Keratinocyte (primary cell): ENCODE data around the gene USP14.

Source experiments
- EZH2 ChIP-seq: IDR thresholded peaks from one replicate; pipeline ENCODE4 v1.6.1; 2012; ENCODE audit warnings: inconsistent platforms, mild to moderate bottlenecking, low read length, moderate library complexity
- TF ChIP-seq, protein P1 (sequence below), 3 experiments: IDR thresholded peaks in 1 of 3; conservative IDR thresholded peaks in 1 of 3; optimal IDR thresholded peaks in 1 of 3; 2 replicates in 2 of 3; 3 replicates in 1 of 3; pipeline versions ENCODE3 to v1.5.1; 2011; ENCODE audit warnings: low read length in 3 of 3, mild to moderate bottlenecking in 3 of 3, moderate library complexity in 2 of 3, control low read depth in 1 of 3, inconsistent platforms in 1 of 3; ENCODE audit not compliant: insufficient read depth in 2 of 3; ENCODE audit errors: extremely low read depth in 1 of 3

GRCh38 chr18:137327-137726 is 21.0 kb upstream of the USP14 start:
- TF ChIP-seq EZH2 = no peak
- TF ChIP-seq, protein P1, sequence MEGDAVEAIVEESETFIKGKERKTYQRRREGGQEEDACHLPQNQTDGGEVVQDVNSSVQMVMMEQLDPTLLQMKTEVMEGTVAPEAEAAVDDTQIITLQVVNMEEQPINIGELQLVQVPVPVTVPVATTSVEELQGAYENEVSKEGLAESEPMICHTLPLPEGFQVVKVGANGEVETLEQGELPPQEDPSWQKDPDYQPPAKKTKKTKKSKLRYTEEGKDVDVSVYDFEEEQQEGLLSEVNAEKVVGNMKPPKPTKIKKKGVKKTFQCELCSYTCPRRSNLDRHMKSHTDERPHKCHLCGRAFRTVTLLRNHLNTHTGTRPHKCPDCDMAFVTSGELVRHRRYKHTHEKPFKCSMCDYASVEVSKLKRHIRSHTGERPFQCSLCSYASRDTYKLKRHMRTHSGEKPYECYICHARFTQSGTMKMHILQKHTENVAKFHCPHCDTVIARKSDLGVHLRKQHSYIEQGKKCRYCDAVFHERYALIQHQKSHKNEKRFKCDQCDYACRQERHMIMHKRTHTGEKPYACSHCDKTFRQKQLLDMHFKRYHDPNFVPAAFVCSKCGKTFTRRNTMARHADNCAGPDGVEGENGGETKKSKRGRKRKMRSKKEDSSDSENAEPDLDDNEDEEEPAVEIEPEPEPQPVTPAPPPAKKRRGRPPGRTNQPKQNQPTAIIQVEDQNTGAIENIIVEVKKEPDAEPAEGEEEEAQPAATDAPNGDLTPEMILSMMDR (optimal IDR thresholded peaks at IDR 0.05 in 1 of 3, IDR thresholded peaks at IDR 0.05 in 1 of 3, conservative IDR thresholded peaks at IDR 0.05 in 1 of 3; ENCODE audit: extremely low read depth in 1 of 3, insufficient read depth in 2 of 3, low read length in 3 of 3) = no peak
